HUDEP-2 (cell line): Measurements from ENCODE around the gene SLC22A31.
A peak's percentile ranks its signal among the peaks of the same experiment; 100 is the strongest.
"Not testable (repeated sequence)": the region's sequence is repeated elsewhere in the genome, so short reads cannot be mapped to it uniquely, and the experiment has no call there.

Experiments used
- DNase-seq, 76 experiments: peaks; one replicate each; lab custom pipeline; 2025; ENCODE audit not compliant: unreplicated experiment in 76 of 76; lab: John Stamatoyannopoulos, UW

SLC22A31 gene

GRCh38 chr16:89168381-89169189 is 31.8 kb downstream of the SLC22A31 start:
- DNase-seq: no peak

GRCh38 chr16:89167425-89167941 is 32.9 kb downstream of the SLC22A31 start:
- DNase-seq: peak in 71 of 76 experiments; percentile 9 to 92 (median 72)

- peak in 2 of 76 experiments; percentile 20 to 30 for DNase-seq
These were observed 33.5 kb downstream of the SLC22A31 start for GRCh38 chr16:89166696-89167424.

GRCh38 chr16:89165681-89165979 is 34.7 kb downstream of the SLC22A31 start:
- not testable (repeated sequence) for DNase-seq

GRCh38 chr16:89164847-89165680 is 35.3 kb downstream of the SLC22A31 start:
- no peak for DNase-seq

GRCh38 chr16:89164436-89164835 is 35.9 kb downstream of the SLC22A31 start:
- no peak for DNase-seq

- no peak for DNase-seq
These were observed 37.0 kb downstream of the SLC22A31 start for GRCh38 chr16:89163297-89163696.

GRCh38 chr16:89161763-89162713 is 38.3 kb downstream of the SLC22A31 start:
- DNase-seq: no peak

- no peak for DNase-seq
These were observed 39.2 kb downstream of the SLC22A31 start for GRCh38 chr16:89160977-89161701.

GRCh38 chr16:89159850-89160354 is 40.4 kb downstream of the SLC22A31 start:
- no peak for DNase-seq

GRCh38 chr16:89159066-89159849 is 41.1 kb downstream of the SLC22A31 start:
- no peak for DNase-seq

- DNase-seq: no peak
These were observed 42.6 kb downstream of the SLC22A31 start for GRCh38 chr16:89157778-89158177.

- no peak for DNase-seq
These were observed 43.3 kb downstream of the SLC22A31 start for GRCh38 chr16:89156740-89157645.

GRCh38 chr16:89155851-89156739 is 44.2 kb downstream of the SLC22A31 start:
- no peak for DNase-seq

GRCh38 chr16:89155184-89155679 is 45.1 kb downstream of the SLC22A31 start:
- peak in 25 of 76 experiments; percentile 3 to 67 (median 32) for DNase-seq
